Medulla oblongata (tissue), 1 donor: Measurements from ENCODE around the gene SCN8A.
"Not testable (repeated sequence)": the region's sequence is repeated elsewhere in the genome, so short reads cannot be mapped to it uniquely, and the experiment has no call there.

Experiments used
- DNase-seq: peaks from one replicate; pipeline ENCODE4 v3.0.0-alpha.2; 2015; ENCODE audit errors: extremely low spot score

The SCN8A gene

DNA sequence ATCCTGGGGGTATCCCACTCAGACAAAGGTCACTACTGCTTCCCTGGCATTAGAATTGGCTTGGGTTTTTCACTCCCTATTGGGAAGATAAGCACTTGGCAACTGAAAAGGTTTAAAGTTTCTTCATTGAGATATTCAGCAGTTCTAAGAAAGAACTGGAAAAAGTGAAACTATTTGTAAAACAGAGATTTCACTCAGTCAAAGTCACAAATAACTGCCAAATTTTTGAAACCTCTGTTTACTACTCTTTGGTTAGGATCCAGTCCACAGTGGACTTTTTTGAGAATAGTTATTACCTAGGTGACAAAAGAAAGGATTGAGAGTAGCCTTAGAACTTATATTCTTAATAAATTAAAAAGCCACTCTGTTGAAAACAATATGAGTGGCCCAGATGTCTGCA, 172.7 kb downstream of the SCN8A start:
- no peak for DNase-seq

DNA sequence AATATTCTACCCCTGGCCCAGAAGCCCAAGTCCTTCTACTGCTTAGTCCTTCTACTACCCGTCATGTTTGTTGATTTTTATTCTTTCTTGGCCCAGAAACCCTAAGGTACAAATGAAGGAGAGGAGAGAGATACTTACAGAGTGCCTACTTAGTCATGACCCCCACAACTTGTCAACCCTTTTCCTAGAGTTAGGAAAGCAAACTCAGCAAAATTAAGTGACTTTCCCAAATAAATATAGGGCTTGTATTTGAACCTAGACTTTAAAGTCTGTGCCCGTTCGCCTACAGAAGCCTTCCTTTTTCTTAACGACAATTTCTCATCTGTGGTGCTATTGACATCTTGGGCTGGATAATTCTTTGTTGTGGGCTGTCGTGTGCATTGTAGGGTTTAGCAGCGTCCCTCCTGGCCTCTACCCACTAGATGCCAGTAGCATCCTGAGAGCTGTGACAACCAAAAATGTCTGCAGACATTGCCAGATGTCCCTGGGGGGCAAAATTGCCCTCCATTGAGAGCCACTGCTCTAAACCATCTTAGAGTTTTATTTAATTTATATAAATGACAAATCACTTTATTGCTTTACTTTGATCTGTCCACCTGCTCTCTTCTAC, 175.1 kb downstream of the SCN8A start:
- no peak for DNase-seq

DNA sequence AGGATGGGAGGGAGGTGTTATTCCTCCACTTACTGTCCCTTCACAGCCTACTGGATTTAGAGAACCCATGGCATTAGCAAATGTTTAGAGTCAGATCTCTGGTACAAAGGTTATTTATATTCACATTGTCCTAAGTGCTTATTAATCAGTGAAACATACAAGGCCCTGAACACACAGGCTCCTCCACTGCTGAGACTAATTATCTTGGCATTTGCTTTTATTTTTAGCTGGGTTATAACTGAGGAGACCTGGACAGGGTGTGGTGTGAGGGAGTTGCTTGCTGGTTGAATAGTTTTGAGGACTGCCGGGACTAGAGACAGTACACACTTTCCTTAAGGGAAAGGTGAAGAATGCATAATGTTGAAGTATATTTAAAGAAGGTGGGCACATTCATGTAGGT, 180.0 kb downstream of the SCN8A start:
- DNase-seq, result no peak

DNA sequence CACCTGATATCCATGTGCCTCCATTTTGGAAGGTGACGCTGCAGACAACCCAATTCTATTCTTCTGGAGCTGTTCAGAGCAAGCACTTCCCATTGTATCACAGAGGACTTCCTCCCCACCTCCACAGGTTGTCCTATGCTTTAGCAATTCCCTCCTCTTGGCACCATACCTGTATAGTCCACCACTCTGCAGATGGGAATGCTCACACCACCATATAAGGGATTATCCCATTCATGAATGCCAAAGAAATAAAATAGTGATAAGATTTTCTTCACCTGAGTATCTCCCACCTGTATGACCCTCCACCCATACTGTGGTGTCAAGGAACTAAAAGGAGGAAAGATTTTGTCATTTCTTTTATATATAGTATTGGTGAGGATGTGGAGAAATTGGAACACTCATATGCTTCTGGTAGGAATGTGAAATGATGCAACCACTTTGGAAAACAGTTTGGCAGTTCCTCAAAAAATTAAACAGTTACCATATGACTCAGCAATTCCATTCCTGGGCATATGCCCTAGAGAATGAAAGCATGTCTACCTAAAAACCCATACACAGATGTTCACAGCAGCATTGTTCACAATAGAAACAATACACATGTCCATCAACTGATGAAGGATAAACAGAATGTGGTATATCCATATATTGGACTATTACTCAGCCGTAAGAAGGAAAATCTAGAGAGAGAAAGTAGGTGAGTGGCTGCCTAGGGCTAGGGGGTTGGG, 182.3 kb downstream of the SCN8A start:
- no peak for DNase-seq

DNA sequence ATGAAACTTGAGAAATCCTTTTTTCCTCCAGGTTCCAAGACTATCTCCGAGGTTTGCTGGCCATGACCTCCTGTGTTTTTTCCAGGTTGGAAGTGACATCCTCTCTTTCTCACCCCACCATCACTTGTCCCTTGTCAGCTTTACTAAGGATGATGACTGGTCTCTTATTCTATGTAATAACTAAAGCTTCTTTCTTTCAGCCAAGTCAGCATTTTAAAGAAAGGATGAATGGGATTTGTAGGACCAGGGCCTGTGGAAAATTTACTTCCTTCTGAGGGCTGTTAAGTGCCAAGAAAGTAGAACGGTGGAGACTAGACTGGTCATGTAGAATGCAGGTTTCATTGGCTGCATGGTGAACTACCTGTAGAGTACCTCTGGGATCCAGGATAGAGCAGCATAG, 183.9 kb downstream of the SCN8A start:
- DNase-seq, result no peak

DNA sequence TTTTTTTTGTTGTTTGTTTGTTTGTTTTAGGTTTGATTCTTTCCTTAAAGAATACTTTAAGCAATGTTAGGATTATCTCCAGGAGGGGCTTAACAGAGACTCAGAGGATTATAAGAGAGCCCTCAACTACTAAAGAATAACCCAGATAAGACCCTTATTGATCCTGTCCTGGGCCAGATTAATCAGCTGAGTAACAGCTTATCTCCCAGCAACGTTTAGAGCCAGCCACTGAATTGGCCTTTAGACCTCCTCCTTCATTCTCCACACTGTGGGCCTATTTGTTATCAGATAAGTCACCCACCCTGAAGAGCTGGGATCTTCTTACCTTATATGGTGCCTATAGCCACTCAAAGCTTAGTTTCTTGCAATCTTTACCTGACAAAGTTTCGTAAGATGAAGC, 186.4 kb downstream of the SCN8A start:
- no peak for DNase-seq

DNA sequence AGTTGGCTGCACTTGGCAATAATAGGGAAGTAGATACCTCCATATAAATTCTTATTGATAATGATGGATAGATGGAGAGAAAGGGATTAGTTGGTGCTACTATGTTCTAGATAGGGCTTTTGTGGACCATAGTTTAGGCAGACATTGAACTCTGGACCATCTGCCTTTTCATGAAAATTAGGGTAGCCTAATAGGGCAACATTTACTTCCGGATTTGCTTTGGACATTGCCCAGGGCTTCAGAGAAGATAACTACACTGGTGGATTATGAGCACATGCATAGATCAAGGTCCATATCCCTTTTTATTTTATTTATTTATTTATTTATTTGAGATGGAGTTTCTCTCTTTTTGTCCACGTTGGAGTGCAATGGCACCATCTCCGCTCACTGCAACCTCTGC, 186.9 kb downstream of the SCN8A start:
- DNase-seq, result no peak

DNA sequence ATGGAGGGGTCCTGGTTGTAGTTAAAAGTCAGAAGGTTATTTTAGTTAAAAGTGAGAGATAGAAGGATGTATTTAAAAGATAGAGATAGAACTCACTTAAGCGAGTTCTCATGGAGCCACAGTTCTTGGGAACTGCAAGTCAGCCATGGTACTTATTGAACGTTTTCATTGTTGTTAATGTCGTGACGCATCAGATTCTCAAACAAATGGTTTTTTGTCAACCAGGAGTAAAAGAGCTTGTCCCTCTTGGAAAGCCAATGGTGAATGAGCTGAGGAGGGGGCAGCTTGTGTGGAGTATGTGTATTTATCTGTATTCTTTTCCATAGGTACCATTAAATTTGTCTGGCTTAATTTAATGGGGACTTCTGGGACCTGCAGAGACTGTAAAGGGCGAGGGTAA, 188.8 kb downstream of the SCN8A start:
- DNase-seq, result peak; percentile 67

DNA sequence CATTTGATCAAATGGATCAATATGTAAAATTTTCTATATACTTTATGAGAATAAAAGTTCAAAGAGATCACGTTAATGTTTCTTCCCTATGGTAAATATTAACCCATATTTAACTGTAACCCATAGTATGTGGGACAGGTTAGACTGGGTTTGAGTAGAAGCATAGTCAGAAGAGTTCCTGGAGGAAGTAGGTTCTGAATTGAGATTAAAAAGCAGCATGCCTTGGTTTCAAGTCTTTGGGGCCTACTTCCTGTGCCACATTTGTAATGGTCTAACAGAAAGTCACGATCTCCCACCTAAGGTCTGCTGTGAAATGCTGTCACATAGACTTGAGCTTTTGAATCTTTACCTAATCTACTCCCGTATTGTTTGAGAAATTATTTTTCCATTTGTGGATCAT, 193.7 kb downstream of the SCN8A start:
- DNase-seq, result no peak

DNA sequence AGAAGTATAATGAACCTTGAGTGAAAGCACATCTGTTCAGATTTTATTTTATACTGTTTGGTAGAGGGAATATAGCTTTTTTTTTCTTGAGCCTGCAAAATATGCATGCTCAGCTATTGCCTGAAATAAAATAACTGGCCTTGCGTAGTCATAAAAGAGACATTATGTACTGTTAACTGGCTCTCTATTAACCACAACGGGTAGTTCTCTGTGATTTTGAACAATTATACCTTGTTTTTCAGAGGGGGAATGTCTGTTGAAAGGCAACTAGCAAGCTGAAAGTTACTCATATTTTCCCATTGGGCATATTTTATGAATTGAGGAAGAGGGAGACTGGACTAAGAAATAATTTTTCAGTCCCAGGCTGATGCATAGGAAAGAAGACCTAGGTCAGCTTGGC, 194.9 kb downstream of the SCN8A start:
- DNase-seq, result no peak

DNA sequence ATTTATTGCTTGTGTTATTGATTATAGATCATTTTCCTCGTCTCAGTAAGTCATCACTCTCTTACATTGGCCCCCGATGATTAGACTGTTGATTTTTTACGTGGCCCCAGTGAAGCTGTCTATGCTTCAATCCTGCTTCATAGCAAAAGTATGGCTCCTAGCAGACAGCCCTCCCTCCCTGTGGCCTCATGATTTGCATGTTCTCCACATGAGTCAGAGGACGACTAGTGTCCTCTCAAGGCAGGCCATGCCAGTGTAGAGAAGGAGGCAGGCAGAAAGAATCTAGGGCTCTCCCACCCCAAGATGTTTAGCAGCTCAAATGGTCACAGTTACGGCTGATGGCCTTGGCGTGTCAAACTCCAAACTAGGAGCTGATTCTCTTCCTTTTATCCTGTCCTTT, 197.8 kb downstream of the SCN8A start:
- no peak for DNase-seq

DNA sequence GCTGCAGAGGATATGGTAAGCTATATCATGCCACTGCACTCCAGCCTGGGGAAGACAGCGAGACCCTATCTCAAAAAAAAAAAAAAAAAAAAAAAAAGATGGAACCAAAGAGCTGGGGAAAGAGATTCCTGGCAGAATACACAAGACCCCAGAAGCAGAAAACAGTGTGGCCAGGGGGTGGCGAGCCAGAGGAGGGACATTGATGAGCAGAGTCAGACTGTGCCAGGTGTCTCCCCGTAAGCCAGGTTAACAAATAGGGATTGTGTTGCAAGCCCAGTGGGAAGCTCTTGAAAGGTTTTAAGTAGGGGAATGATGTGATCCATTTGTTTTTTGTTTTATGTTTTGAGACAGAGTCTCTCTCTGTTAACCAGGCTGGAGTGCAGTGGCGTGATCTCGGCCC, 201.4 kb downstream of the SCN8A start:
- DNase-seq, result no peak

DNA sequence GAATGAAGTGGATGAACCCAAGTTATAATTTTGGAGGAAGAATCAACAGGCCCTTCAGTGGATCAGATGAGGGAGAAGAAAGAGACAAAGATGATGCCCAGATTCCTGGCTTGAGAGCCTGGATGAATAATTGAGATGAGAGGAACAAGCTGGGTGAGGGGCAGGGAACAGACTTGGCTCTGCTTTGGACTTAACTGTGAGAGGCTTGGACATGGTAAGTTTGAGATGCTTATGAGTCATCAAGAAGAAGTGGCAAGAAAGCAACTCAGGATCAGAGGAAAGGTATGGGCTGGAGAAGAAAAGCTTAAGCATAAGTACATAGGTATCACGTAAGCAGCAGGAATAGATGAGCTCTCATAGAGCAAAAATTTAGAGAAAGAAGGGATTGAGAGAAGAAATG, 202.2 kb downstream of the SCN8A start:
- DNase-seq, result no peak

DNA sequence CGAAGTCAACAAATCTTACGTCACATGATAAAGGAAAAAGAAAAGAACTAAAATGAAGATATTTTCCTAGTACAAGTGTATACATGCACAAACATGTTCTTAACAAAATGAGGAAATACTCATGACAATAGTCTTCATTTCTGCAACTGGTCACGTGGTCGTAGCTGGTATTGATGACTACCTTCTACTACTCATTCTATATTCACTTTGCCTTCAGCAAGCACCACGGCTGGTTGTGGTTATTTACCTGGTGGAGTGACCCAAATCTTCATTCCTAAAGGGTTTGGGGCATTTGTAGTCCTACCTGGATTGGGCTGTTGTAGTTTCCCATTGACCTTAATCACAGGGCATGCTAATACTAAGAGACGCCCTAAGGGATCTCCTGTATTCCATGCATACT, 206.3 kb downstream of the SCN8A start:
- DNase-seq, result no peak

DNA sequence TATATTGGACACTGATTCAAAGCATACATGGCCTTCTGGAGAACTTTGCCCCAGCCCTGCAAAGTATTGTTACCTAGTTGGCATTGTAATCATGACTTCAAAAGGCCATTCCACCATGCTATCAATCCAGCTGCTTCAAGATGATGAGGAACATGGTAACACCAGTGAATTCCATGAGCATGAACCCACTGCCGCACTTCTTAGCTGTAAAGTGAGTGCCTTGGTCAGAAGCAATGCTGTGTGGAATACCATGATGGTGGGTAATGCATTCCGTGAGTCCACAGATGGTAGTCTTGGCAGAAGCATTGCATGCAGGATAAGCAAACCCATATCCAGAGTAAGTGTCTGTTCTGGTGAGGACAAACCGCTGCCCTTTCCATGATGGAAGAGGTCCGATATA, 207.0 kb downstream of the SCN8A start:
- DNase-seq, result not testable (repeated sequence)

DNA sequence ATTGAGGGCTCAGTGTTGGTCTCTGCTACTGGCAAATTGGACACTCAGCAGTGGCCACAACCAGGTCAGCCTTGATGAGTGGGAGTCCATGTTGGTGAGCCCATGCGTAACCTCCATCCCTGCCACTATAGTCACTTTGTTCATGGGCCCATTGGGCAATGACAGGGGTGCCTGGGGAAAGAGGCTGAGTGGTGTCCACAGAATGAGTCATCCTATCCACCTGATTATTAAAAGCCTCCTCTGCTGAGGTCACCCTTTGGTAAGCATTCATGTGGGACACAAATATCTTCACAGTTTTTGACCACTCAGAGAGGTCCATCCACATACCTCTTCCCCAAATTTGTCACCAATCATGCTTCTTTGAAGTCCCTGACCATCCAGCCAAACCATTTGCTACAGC, 207.5 kb downstream of the SCN8A start:
- DNase-seq, result no peak

DNA sequence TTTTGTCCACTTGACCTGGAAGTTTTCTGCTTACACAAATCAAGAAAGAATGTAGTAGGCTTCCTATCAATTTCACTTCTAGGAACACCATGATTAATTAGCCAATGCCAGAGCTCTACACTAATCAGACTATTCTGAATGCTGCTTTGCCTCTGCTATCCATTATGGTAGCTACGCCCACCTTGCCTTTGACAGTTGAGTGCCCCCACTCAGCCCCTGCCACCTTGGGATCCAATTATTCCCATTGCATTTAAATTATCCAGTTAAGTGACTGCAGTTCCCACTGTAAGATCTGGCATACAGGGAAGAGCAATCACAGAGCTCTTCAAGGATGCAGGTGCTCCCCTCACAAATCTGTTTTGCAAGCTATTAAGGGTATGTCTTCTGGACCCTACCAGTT, 210.0 kb downstream of the SCN8A start:
- no peak for DNase-seq

DNA sequence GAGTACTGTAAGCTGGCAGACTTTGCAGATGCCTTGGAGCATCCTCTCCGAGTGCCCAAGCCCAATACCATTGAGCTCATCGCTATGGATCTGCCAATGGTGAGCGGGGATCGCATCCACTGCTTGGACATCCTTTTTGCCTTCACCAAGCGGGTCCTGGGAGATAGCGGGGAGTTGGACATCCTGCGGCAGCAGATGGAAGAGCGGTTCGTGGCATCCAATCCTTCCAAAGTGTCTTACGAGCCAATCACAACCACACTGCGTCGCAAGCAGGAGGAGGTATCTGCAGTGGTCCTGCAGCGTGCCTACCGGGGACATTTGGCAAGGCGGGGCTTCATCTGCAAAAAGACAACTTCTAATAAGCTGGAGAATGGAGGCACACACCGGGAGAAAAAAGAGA, 215.9 kb downstream of the SCN8A start:
- DNase-seq, result no peak

DNA sequence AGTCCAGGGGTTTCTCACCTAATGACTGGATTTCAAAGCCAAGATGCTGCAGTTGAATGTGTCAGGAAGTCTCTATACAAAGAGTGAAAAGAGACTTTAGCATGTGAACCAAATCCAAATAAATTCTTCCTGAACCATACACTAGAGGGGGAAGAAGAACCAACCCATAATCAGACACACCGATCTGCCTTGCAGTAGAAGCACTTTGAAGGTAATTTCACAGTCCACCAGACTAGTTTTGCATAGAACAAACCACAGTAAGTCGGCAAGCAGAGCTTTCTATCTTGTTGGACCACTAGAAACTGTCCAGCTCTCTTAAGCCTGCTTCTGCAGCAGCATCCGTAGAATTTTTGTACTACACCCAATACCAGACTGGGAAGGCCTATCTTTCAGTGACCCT, 218.2 kb downstream of the SCN8A start:
- no peak for DNase-seq

DNA sequence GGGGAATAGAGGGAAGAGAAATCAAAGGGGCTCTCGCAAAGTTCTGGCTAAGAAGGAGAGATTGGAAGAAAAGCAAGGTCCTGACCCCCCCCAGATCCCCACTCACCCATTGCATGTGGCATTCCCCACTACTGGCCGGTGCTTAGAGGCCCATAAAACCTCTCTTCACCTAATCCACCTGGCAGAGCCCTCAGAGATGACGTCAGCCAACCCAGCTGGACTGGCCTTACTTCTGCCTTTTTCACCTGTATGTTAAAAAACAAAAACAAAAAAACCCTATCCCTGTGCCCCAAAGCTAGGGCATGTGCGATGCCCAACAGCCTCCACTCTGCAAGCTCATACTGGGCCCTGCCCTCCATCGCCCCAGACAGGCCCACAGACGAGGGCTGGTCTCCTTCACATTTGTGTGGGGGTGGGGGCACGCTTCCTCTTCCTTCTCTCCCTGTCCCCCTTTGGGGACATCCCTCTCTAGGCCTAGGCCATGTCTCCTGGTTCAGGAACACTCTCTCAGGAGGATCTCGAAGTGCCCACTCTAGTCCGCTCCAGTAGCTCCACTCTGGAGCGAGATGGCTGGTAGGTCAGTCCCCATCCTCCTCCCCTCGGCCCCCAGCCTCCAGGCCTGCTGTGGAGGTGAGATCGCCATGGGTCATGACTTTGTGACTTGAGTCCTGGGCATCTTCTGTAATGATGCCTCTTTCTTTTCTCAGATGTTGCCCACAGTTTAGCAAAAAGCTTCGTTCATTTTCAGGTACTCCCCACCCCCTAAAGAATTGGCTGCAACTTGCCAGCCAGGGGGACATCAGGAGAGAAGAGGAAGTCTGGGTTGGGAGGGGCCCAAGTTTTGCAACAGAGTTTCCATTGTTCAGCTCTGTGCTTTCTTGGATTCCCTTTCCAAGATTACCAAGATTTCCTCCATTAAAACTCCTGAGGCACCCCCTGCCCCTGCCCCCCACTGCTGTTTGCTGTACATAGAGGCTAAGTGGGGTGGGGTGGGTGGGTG, 220.5 kb downstream of the SCN8A start:
- no peak for DNase-seq

DNA sequence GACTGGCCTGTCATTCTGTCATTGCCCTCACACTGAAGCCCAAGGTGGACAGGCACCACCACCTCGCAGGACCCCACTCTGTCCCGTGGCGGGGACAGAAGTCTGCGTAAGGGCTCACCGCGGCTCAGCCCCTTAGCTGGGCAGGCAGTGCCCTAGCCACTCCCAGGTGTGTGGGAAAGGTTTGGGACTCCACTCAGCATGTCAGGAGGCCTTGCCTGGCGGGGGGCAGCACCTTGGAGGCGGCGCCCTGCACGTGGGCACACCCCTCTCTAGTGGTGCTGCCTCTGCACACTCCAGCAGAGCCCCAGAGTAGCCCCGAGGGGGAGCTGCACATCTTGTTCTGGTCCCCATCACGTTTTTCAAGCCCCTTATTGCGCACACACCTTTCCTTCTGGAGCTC, 221.8 kb downstream of the SCN8A start:
- DNase-seq, result no peak

DNA sequence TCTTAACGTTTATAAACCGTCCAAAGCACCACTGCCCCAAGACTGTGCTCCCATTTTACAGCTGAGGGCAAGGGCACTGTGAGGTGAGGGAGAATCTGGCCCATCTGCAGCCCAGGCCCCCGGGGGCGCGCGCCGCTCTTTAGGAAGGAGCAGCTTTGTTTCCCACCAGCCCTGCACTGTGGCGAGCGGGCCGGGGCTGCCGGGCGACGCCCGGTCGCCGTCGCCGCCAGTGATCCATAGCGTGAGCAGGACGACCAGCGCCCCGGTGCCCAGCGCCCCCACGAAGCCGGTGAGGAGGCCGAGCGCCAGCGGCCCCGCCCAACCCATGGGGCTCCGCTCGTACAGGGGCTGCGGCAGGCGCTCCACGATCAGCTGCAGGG, 222.9 kb downstream of the SCN8A start:
- no peak for DNase-seq
